ENCODE measurements around the gene RIIAD1. TPM values are rescaled to one million over a fixed set of nuclear protein-coding genes. Genes with fewer than 3 reads are reported as not detected.

Gene RIIAD1
- total RNA-seq, 1 donor from 2014 or later, result 0.14 TPM

- no peak overlapping the region for H3K4me3 Mint-ChIP-seq
- DNase-seq (ENCODE audit: low read depth, low spot score), result no peak
These were observed 54.8 kb downstream of the RIIAD1 start for GRCh38 chr1:151775894-151776664.

GRCh38 chr1:151776665-151777062, 55.3 kb downstream of the RIIAD1 start:
- no peak for TF ChIP-seq CTCF (conservative IDR thresholded peaks at IDR 0.05)
- peaks cover 15% of the 10 kb centered on the region for H3K36me3 Mint-ChIP-seq (ENCODE audit: low read depth)
- no peak overlapping the region for H3K27ac Mint-ChIP-seq (ENCODE audit: unreplicated experiment)
- H3K27me3 Mint-ChIP-seq (ENCODE audit: low read depth), result no peaks in the 10 kb centered on the region
- no peaks in the 10 kb centered on the region for H3K4me1 Mint-ChIP-seq
- H3K9me3 Mint-ChIP-seq, result no peaks in the 10 kb centered on the region
- no peak for DNase-seq (ENCODE audit: low read depth, low spot score)
- H3K4me3 Mint-ChIP-seq, result no peak overlapping the region

More at GRCh38 chr1:151775894-151776664, 54.8 kb downstream of the RIIAD1 start:
- Mint-ChIP-seq H3K4me1 (no peaks in the 10 kb centered on the region), H3K27ac (ENCODE audit: unreplicated experiment) (no peak overlapping the region), H3K9me3 (no peaks in the 10 kb centered on the region), H3K36me3 (ENCODE audit: low read depth) (peaks cover 12% of the 10 kb centered on the region), H3K27me3 (ENCODE audit: low read depth) (no peaks in the 10 kb centered on the region)
- TF ChIP-seq CTCF (conservative IDR thresholded peaks at IDR 0.05), result no peak

GRCh38 chr1:151777317-151777716, 56.0 kb downstream of the RIIAD1 start:
- no peak for TF ChIP-seq CTCF (conservative IDR thresholded peaks at IDR 0.05)
- Mint-ChIP-seq H3K4me1 (no peaks in the 10 kb centered on the region), H3K9me3 (no peaks in the 10 kb centered on the region), H3K36me3 (ENCODE audit: low read depth) (peaks cover 15% of the 10 kb centered on the region), H3K4me3 (no peak overlapping the region), H3K27ac (ENCODE audit: unreplicated experiment) (no peak overlapping the region), H3K27me3 (ENCODE audit: low read depth) (no peaks in the 10 kb centered on the region)
- no peak for DNase-seq (ENCODE audit: low read depth, low spot score)

Other genes with a start within 250 kb of the RIIAD1 start
- gene CGN, start 210.1 kb upstream of the RIIAD1 start, total RNA-seq, result 6.7 and 7.2 TPM in 2 replicates
- 7.5 TPM in 2 replicates for gene TUFT1, start 181.2 kb upstream of the RIIAD1 start, total RNA-seq
- gene SNX27, start 109.5 kb upstream of the RIIAD1 start, total RNA-seq, result 48.3 and 53.6 TPM in 2 replicates
- 21.7 and 22.0 TPM in 2 replicates for gene CELF3, start 4.7 kb upstream of the RIIAD1 start, total RNA-seq
- 121 and 129 TPM in 2 replicates for gene MRPL9, start 42.0 kb downstream of the RIIAD1 start, total RNA-seq
- gene TDRKH, start 69.0 kb downstream of the RIIAD1 start, total RNA-seq, result 19.9 and 21.9 TPM in 2 replicates
- not detected in 2 replicates for gene LINGO4, start 83.9 kb downstream of the RIIAD1 start, total RNA-seq
- 0.12 TPM in 1 of 2 replicates, not detected in the other for gene RORC, start 110.3 kb downstream of the RIIAD1 start, total RNA-seq
- 0.39 and 0.40 TPM in 2 replicates for gene C2CD4D, start 118.3 kb downstream of the RIIAD1 start, total RNA-seq
- not detected in 2 replicates for gene THEM5, start 132.2 kb downstream of the RIIAD1 start, total RNA-seq
- 21.6 and 23.8 TPM in 2 replicates for gene THEM4, start 188.0 kb downstream of the RIIAD1 start, total RNA-seq

Measured in neural crest cell (in vitro differentiated cells).